ENCODE measurements around the gene YPEL3.
A peak's percentile ranks its signal among the peaks of the same experiment; 100 is the strongest.

The YPEL3 gene

GRCh38 chr16:30104492-30104891, 8.5 kb upstream of the YPEL3 start:
- H3K4me3 ChIP-seq (ENCODE audit: low read depth, low read length, poor library complexity, severe bottlenecking) = no peak overlapping the region
- H3F3A ChIP-seq (ENCODE audit: insufficient read depth, low read length) = no peaks in the 10 kb centered on the region
- no peak overlapping the region for H3K9ac ChIP-seq (ENCODE audit: low read length)
- H3K4me2 ChIP-seq (ENCODE audit: low read length) = no peak overlapping the region
- TF ChIP-seq EZH2 (IDR thresholded peaks at IDR 0.05; ENCODE audit: borderline replicate concordance, low read length) (no peak), CTCF (IDR thresholded peaks at IDR 0.05; ENCODE audit: low read length) (no peak)
- H3K9me3 ChIP-seq (ENCODE audit: low read length) = no peaks in the 10 kb centered on the region
- no peaks in the 10 kb centered on the region for H3K9me2 ChIP-seq (ENCODE audit: low read depth, low read length)
- no peaks in the 10 kb centered on the region for H4K20me1 ChIP-seq (ENCODE audit: insufficient read depth, low read length)
- H3K79me2 ChIP-seq (ENCODE audit: insufficient read depth, low read length) = no peaks in the 10 kb centered on the region
- no peaks in the 10 kb centered on the region for H3K27me3 ChIP-seq (ENCODE audit: insufficient read depth, low read length)
- H2AFZ ChIP-seq (ENCODE audit: low read length) = no peak overlapping the region
- H3K27ac ChIP-seq (ENCODE audit: low read depth, low read length, poor library complexity, severe bottlenecking) = no peak overlapping the region
- H3K36me3 ChIP-seq (ENCODE audit: insufficient read depth, low read length) = peaks cover 22% of the 10 kb centered on the region
- no peaks in the 10 kb centered on the region for H3K4me1 ChIP-seq (ENCODE audit: insufficient read depth, low read length, severe bottlenecking)

- no peaks in the 10 kb centered on the region for H3K9me2 ChIP-seq (ENCODE audit: low read depth, low read length)
- no peaks in the 10 kb centered on the region for H3K4me1 ChIP-seq (ENCODE audit: insufficient read depth, low read length, severe bottlenecking)
- H3K4me2 ChIP-seq (ENCODE audit: low read length) = no peak overlapping the region
- H3F3A ChIP-seq (ENCODE audit: insufficient read depth, low read length) = no peaks in the 10 kb centered on the region
- no peak overlapping the region for H2AFZ ChIP-seq (ENCODE audit: low read length)
- no peaks in the 10 kb centered on the region for H3K27me3 ChIP-seq (ENCODE audit: insufficient read depth, low read length)
- H3K27ac ChIP-seq (ENCODE audit: low read depth, low read length, poor library complexity, severe bottlenecking) = no peak overlapping the region
- H3K9ac ChIP-seq (ENCODE audit: low read length) = no peak overlapping the region
- no peaks in the 10 kb centered on the region for H3K79me2 ChIP-seq (ENCODE audit: insufficient read depth, low read length)
- H3K36me3 ChIP-seq (ENCODE audit: insufficient read depth, low read length) = peaks cover 22% of the 10 kb centered on the region
- TF ChIP-seq EZH2 (IDR thresholded peaks at IDR 0.05; ENCODE audit: borderline replicate concordance, low read length) (no peak), CTCF (IDR thresholded peaks at IDR 0.05; ENCODE audit: low read length) (no peak)
- H3K4me3 ChIP-seq (ENCODE audit: low read depth, low read length, poor library complexity, severe bottlenecking) = no peak overlapping the region
- H3K9me3 ChIP-seq (ENCODE audit: low read length) = no peaks in the 10 kb centered on the region
- no peaks in the 10 kb centered on the region for H4K20me1 ChIP-seq (ENCODE audit: insufficient read depth, low read length)
Measured at GRCh38 chr16:30104090-30104489, 8.1 kb upstream of the YPEL3 start.

GRCh38 chr16:30096862-30097563, 1.0 kb upstream of the YPEL3 start:
- no peaks in the 10 kb centered on the region; the same call in 1 of the 2 replicates for H3F3A ChIP-seq (ENCODE audit: insufficient read depth, low read length)
- peak overlapping the region; percentile 88 for H3K27ac ChIP-seq (ENCODE audit: low read depth, low read length, poor library complexity, severe bottlenecking)
- H3K27me3 ChIP-seq (ENCODE audit: insufficient read depth, low read length) = no peaks in the 10 kb centered on the region
- peaks cover 22% of the 10 kb centered on the region for H3K9me3 ChIP-seq (ENCODE audit: low read length)
- peak overlapping the region; percentile 70; the same call in 1 of the 2 replicates for H3K4me2 ChIP-seq (ENCODE audit: low read length)
- no peaks in the 10 kb centered on the region for H3K79me2 ChIP-seq (ENCODE audit: insufficient read depth, low read length)
- H3K9me2 ChIP-seq (ENCODE audit: low read depth, low read length) = no peaks in the 10 kb centered on the region
- peak overlapping the region; percentile 78 for H3K4me3 ChIP-seq (ENCODE audit: low read depth, low read length, poor library complexity, severe bottlenecking)
- H3K9ac ChIP-seq (ENCODE audit: low read length) = peak overlapping the region; percentile 57; the same call in 1 of the 2 replicates
- no peaks in the 10 kb centered on the region for H4K20me1 ChIP-seq (ENCODE audit: insufficient read depth, low read length)
- H3K4me1 ChIP-seq (ENCODE audit: insufficient read depth, low read length, severe bottlenecking) = peaks cover 41% of the 10 kb centered on the region
- no peak overlapping the region for H2AFZ ChIP-seq (ENCODE audit: low read length)
- TF ChIP-seq EZH2 (IDR thresholded peaks at IDR 0.05; ENCODE audit: borderline replicate concordance, low read length) = no peak
- peaks cover 17% of the 10 kb centered on the region; the same call in 1 of the 2 replicates for H3K36me3 ChIP-seq (ENCODE audit: insufficient read depth, low read length)
